Tibial nerve (tissue), 4 donors: Measurements from ENCODE around the gene GIMD1. TPM values are rescaled to one million over a fixed set of nuclear protein-coding genes. Genes with fewer than 3 reads are reported as not detected.

Source experiments
- DNase-seq, 2 donors: peaks; one replicate each; pipeline ENCODE4 v3.0.0-alpha.2; 2019; ENCODE audit warnings: low spot score in 2 of 2
- H3K27ac ChIP-seq, 4 donors: fragments of 200-600 bp; sonication (generic) in 3 of 4; one replicate each; pipeline ENCODE4 v1.5.1; 2017 to 2019; ENCODE audit warnings: mild to moderate bottlenecking in 1 of 4
- H3K27me3 ChIP-seq, 2 donors: fragments of 200-600 bp; sonication (generic) in 1 of 2; one replicate each; pipeline versions ENCODE4 v1.5.1 to v1.6.0; 2017 to 2019
- H3K36me3 ChIP-seq, 3 donors: fragments of 200-600 bp; sonication (generic); one replicate each; pipeline ENCODE4 v1.5.1; 2018 to 2019
- H3K4me1 ChIP-seq, 4 donors: fragments of 200-600 bp; sonication (generic) in 3 of 4; one replicate each; pipeline ENCODE4 v1.5.1; 2017 to 2019
- H3K4me3 ChIP-seq, 4 donors: fragments of 200-600 bp; sonication (generic) in 3 of 4; one replicate each; pipeline ENCODE4 v1.5.1; 2017 to 2019; ENCODE audit warnings: mild to moderate bottlenecking in 1 of 4, moderate library complexity in 1 of 4
- H3K9me3 ChIP-seq, 4 donors: fragments of 200-600 bp; sonication (generic) in 3 of 4; one replicate each; pipeline ENCODE4 v1.5.1; 2017 to 2019
- CTCF ChIP-seq, 5 experiments: fragments of 200-600 bp in 3 of 5; fragments of 450-650 bp in 2 of 5; sonication (generic) in 3 of 5; IDR thresholded peaks; one replicate each; pipeline ENCODE4 v1.5.1; 2016 to 2019; ENCODE audit warnings: antibody characterized with exemption in 5 of 5, mild to moderate bottlenecking in 3 of 5, moderate library complexity in 2 of 5
- EP300 ChIP-seq, 2 donors: sonication (generic); formaldehyde crosslinking; IDR thresholded peaks; one replicate each; pipeline ENCODE4 v1.6.1; 2017; ENCODE audit warnings: antibody characterized with exemption in 2 of 2, mild to moderate bottlenecking in 1 of 2
- POLR2A ChIP-seq, 2 donors: fragments of 450-650 bp; IDR thresholded peaks; one replicate each; pipeline ENCODE4 v1.6.1; 2017; ENCODE audit warnings: antibody characterized with exemption in 2 of 2, mild to moderate bottlenecking in 2 of 2, moderate library complexity in 2 of 2
- WGBS, 2 donors: methylation state at CpG; one replicate each; pipeline ENCODE4 v1.1.5; 2018; 5-methylcytosine and 5-hydroxymethylcytosine counted together
- total RNA-seq, 4 donors: library from RNA; depleted of rRNA; stranded (reverse); fragments of >200 nt; gene quantifications; one replicate each; pipeline ENCODE4 v1.1.0, GENCODE V29; 2016

Gene GIMD1
- total RNA-seq, 4 donors from 2014 or later, result not detected

GRCh38 chr4:106320235-106320634, 48.3 kb downstream of the GIMD1 start:
- WGBS, 2 donors, result 88 to 98% methylated on average over 1 of the region's 1 CpG

GRCh38 chr4:106318511-106318910, 50.1 kb downstream of the GIMD1 start:
- Histone ChIP-seq H3K36me3 (peaks cover 0 to 15% (median 0%) of the 10 kb centered on the region in 3 donors), H3K9me3 (no peaks in the 10 kb centered on the region), H3K27me3 (no peaks in the 10 kb centered on the region), H3K4me3 (no peak overlapping the region), H3K27ac (no peak overlapping the region), H3K4me1 (peaks cover 0 to 59% (median 19%) of the 10 kb centered on the region in 4 donors)
- DNase-seq, result no peak
- no peak for TF ChIP-seq EP300 (IDR thresholded peaks at IDR 0.05)
- TF ChIP-seq CTCF (IDR thresholded peaks at IDR 0.05), result no peak
- no peak for TF ChIP-seq POLR2A (IDR thresholded peaks at IDR 0.05)

More at GRCh38 chr4:106320235-106320634, 48.3 kb downstream of the GIMD1 start:
- peaks cover 0 to 15% (median 0%) of the 10 kb centered on the region in 3 donors for H3K36me3 ChIP-seq
- H3K9me3 ChIP-seq, result no peaks in the 10 kb centered on the region
- H3K27me3 ChIP-seq, result no peaks in the 10 kb centered on the region
- no peak overlapping the region for H3K4me3 ChIP-seq
- no peak for TF ChIP-seq EP300 (IDR thresholded peaks at IDR 0.05)
- TF ChIP-seq POLR2A (IDR thresholded peaks at IDR 0.05), result no peak
- no peak for TF ChIP-seq CTCF (IDR thresholded peaks at IDR 0.05)
- H3K4me1 ChIP-seq, result peaks cover 0 to 49% (median 11%) of the 10 kb centered on the region in 4 donors
- DNase-seq, result no peak
- no peak overlapping the region for H3K27ac ChIP-seq

GRCh38 chr4:106317815-106318214, 50.8 kb downstream of the GIMD1 start:
- H3K4me3 ChIP-seq, result peak overlapping the region in 1 of 4 donors; percentile 89
- TF ChIP-seq EP300 (IDR thresholded peaks at IDR 0.05) (no peak), POLR2A (IDR thresholded peaks at IDR 0.05) (no peak), CTCF (IDR thresholded peaks at IDR 0.05) (no peak)
- WGBS, 2 donors, result 60 to 86% methylated on average over 1 of the region's 1 CpG
- no peaks in the 10 kb centered on the region for H3K27me3 ChIP-seq
- H3K27ac ChIP-seq, result no peak overlapping the region
- DNase-seq, result no peak
- no peaks in the 10 kb centered on the region for H3K9me3 ChIP-seq
- H3K36me3 ChIP-seq, result peaks cover 0 to 15% (median 0%) of the 10 kb centered on the region in 3 donors
- peaks cover 0 to 59% (median 19%) of the 10 kb centered on the region in 4 donors for H3K4me1 ChIP-seq

- WGBS, 2 donors, result 5 to 6% methylated on average over 13 of the region's 13 CpGs
- TF ChIP-seq POLR2A (IDR thresholded peaks at IDR 0.05) (no peak), CTCF (IDR thresholded peaks at IDR 0.05) (no peak), EP300 (IDR thresholded peaks at IDR 0.05) (no peak)
Observed at GRCh38 chr4:106316773-106317409, 51.7 kb downstream of the GIMD1 start.

GRCh38 chr4:106315968-106316772, 52.4 kb downstream of the GIMD1 start, which contains the start of the genes AIMP1 and TBCK:
TSS of gene AIMP1 (plus strand) at chr4:106316550. CDS start at chr4:106325010, 8,460 bp downstream.
TSS of gene TBCK (minus strand) at chr4:106316209. CDS start at chr4:106308960, 7,249 bp downstream.
- 0 to 1% methylated on average over 38 to 44 of the region's 44 CpGs for WGBS, 2 donors
- TF ChIP-seq CTCF (IDR thresholded peaks at IDR 0.05) (no peak), EP300 (IDR thresholded peaks at IDR 0.05) (peak in 1 of 2 donors; percentile 89), POLR2A (IDR thresholded peaks at IDR 0.05) (peak; percentile 18 to 57)
- peaks cover 0 to 71% (median 19%) of the 10 kb centered on the region in 4 donors for H3K4me1 ChIP-seq
- peak; percentile 67 to 92 for DNase-seq
- no peaks in the 10 kb centered on the region for H3K9me3 ChIP-seq
- H3K36me3 ChIP-seq, result peaks cover 0 to 11% (median 0%) of the 10 kb centered on the region in 3 donors
- H3K27ac ChIP-seq, result peak within 1 kb of the TSS; percentile 80 to 95 (median 89)
- H3K27me3 ChIP-seq, result no peaks in the 10 kb centered on the region
- H3K4me3 ChIP-seq, result peak within 1 kb of the TSS; percentile 68 to 94 (median 90)

More at GRCh38 chr4:106316773-106317409, 51.7 kb downstream of the GIMD1 start:
- H3K27ac ChIP-seq, result peak overlapping the region; percentile 80 to 95 (median 89)
- DNase-seq, result no peak
- H3K27me3 ChIP-seq, result no peaks in the 10 kb centered on the region
- peak overlapping the region; percentile 68 to 94 (median 90) for H3K4me3 ChIP-seq
- H3K36me3 ChIP-seq, result peaks cover 0 to 15% (median 0%) of the 10 kb centered on the region in 3 donors
- H3K9me3 ChIP-seq, result no peaks in the 10 kb centered on the region
- H3K4me1 ChIP-seq, result peaks cover 0 to 64% (median 19%) of the 10 kb centered on the region in 4 donors
